HCT116 (cell line): ENCODE data around the gene MINDY4B. TPM values are rescaled to one million over a fixed set of nuclear protein-coding genes. Genes with fewer than 3 reads are reported as not detected.

Source experiments
- ATAC-seq: fragments of 200-7000 bp; cut with Tn5 transposase; 2 replicates; pipeline ENCODE4 v1.9.1; 2020; ENCODE audit warnings: mild to moderate bottlenecking, moderate library complexity
- BruUV-seq: library from RNA; stranded (reverse); fragments of 400-500 nt; replicated peaks from 2 replicates; lab custom pipeline; 2021; lab: Mats Ljungman, UMichigan
- CTCF ChIA-PET: fragments of 300-600 bp; sonication (Branson Sonifier 250); formaldehyde crosslinking; loops from one replicate; lab custom pipeline; 2021; ENCODE audit warnings: antibody characterized with exemption; lab: Charles Lee
- POLR2A ChIA-PET: fragments of 300-600, 350-600 bp; sonication (Branson Sonifier 250); formaldehyde crosslinking; loops from one replicate; lab custom pipeline; 2021; ENCODE audit warnings: antibody characterized with exemption; lab: Charles Lee
- RAD21 ChIA-PET, 2 experiments: fragments of 300-600 bp; sonication (Branson Sonifier 250); formaldehyde crosslinking; loops; one replicate each; lab custom pipeline; 2023; ENCODE audit warnings: low total read pairs in 2 of 2; ENCODE audit not compliant: uncharacterized antibody in 2 of 2, unreplicated experiment in 2 of 2, low non-redundant PET in 1 of 2; lab: Charles Lee
- DNase-seq: peaks from one replicate; pipeline ENCODE4 v3.0.0-alpha.2; 2010; ENCODE audit warnings: low read depth, low spot score
- H2AFZ ChIP-seq: fragments of 200-600 bp; shearing (Covaris generic), sonication (generic); 2 replicates; pipeline ENCODE4 v1.6.1; 2017; ENCODE audit warnings: low read depth, mixed run types, mixed read lengths, antibody characterized with exemption, low read length; ENCODE audit not compliant: poor library complexity, severe bottlenecking
- H3K27ac ChIP-seq: 2 replicates; pipeline ENCODE4 v1.5.1; 2012; ENCODE audit warnings: low read depth, low read length
- H3K27me3 ChIP-seq: fragments of 200-600 bp; sonication (generic); 2 replicates; pipeline ENCODE4 v1.6.1; 2016; ENCODE audit warnings: mixed run types, low read length, mixed read lengths; ENCODE audit not compliant: insufficient read depth
- H3K36me3 ChIP-seq, 2 experiments: fragments of 200-500 bp in 1 of 2; fragments of 200-600 bp in 1 of 2; sonication (Bioruptor generic) in 1 of 2; sonication (generic) in 1 of 2; 2 replicates each; pipeline versions ENCODE4 v1.5.1 to v1.6.1; 2014 to 2016; ENCODE audit warnings: low read length in 2 of 2, inconsistent platforms in 1 of 2, mixed read lengths in 1 of 2, mixed run types in 1 of 2; ENCODE audit not compliant: insufficient read depth in 2 of 2, control insufficient read depth in 1 of 2
- H3K4me1 ChIP-seq, 2 experiments: fragments of 200-600 bp in 1 of 2; sonication (generic) in 1 of 2; 2 replicates each; pipeline versions ENCODE4 v1.5.1 to v1.6.1; 2012 to 2017; ENCODE audit warnings: low read length in 2 of 2, inconsistent platforms in 1 of 2, mild to moderate bottlenecking in 1 of 2, mixed read lengths in 1 of 2, mixed run types in 1 of 2, moderate library complexity in 1 of 2; ENCODE audit not compliant: insufficient read depth in 2 of 2, control insufficient read depth in 1 of 2
- H3K4me2 ChIP-seq: fragments of 200-600 bp; sonication (generic); 2 replicates; pipeline ENCODE4 v1.6.1; 2017; ENCODE audit warnings: mixed run types, low read length, mixed read lengths
- H3K4me3 ChIP-seq, 2 experiments: fragments of 200-600 bp in 1 of 2; sonication (generic) in 1 of 2; replicated peaks in 1 of 2; 2 replicates each; pipeline ENCODE4 v1.5.1; 2011 to 2016; ENCODE audit warnings: low read length in 2 of 2, control low read depth in 1 of 2, low read depth in 1 of 2, mild to moderate bottlenecking in 1 of 2, mixed read lengths in 1 of 2, mixed run types in 1 of 2
- H3K79me2 ChIP-seq: fragments of 200-600 bp; sonication (generic); 2 replicates; pipeline ENCODE4 v1.6.1; 2017; ENCODE audit warnings: mild to moderate bottlenecking, mixed run types, low read length, moderate library complexity, mixed read lengths; ENCODE audit not compliant: insufficient read depth
- H3K9ac ChIP-seq: fragments of 200-600 bp; sonication (generic); 2 replicates; pipeline ENCODE4 v1.6.1; 2016; ENCODE audit warnings: low read length, mixed read lengths
- H3K9me2 ChIP-seq: fragments of 200-600 bp; sonication (generic), shearing (Covaris generic); 2 replicates; pipeline ENCODE4 v1.6.1; 2017; ENCODE audit warnings: mixed run types, mild to moderate bottlenecking, moderate library complexity; ENCODE audit not compliant: insufficient read depth
- H3K9me3 ChIP-seq, 2 experiments: fragments of 200-500 bp in 1 of 2; fragments of 200-600 bp in 1 of 2; sonication (Bioruptor generic) in 1 of 2; sonication (generic) in 1 of 2; 2 replicates each; pipeline ENCODE4 v1.6.1; 2014 to 2017; ENCODE audit warnings: low read length in 2 of 2, mixed read lengths in 2 of 2, inconsistent platforms in 1 of 2, low read depth in 1 of 2, mild to moderate bottlenecking in 1 of 2, mixed run types in 1 of 2, moderate library complexity in 1 of 2; ENCODE audit not compliant: control insufficient read depth in 1 of 2, insufficient read depth in 1 of 2
- H4K20me1 ChIP-seq: fragments of 200-600 bp; sonication (generic), shearing (Covaris generic); 2 replicates; pipeline ENCODE4 v1.6.1; 2017; ENCODE audit warnings: mixed run types, mild to moderate bottlenecking, moderate library complexity; ENCODE audit not compliant: insufficient read depth
- FOSL1 ChIP-seq: IDR thresholded peaks from 2 replicates; pipeline ENCODE4 v1.6.1; 2012; ENCODE audit warnings: low read depth
- MAX ChIP-seq: IDR thresholded peaks from 2 replicates; pipeline ENCODE4 v1.6.1; 2012
- RAD21 ChIP-seq: IDR thresholded peaks from 2 replicates; pipeline ENCODE4 v1.6.1; 2012; ENCODE audit warnings: low read depth, mild to moderate bottlenecking
- REST ChIP-seq: IDR thresholded peaks from 2 replicates; pipeline ENCODE4 v1.6.1; 2012; ENCODE audit warnings: low read depth
- SIN3A ChIP-seq: IDR thresholded peaks from 2 replicates; pipeline ENCODE4 v1.6.1; 2012; ENCODE audit warnings: low read depth
- TCF7L2 ChIP-seq: IDR thresholded peaks from 2 replicates; pipeline ENCODE4 v1.7.0; 2011; ENCODE audit warnings: borderline replicate concordance, inconsistent platforms; ENCODE audit not compliant: insufficient read depth, insufficient read length; ENCODE audit errors: extremely low read depth
- intact Hi-C: fragments of 100-400 bp; cut with micrococcal nuclease; formaldehyde crosslinking; loops from 2 replicates; pipeline ENCODE4 v1.10.0; 2022
- total RNA-seq: library from RNA; stranded (reverse); gene quantifications from one replicate; pipeline ENCODE4 v1.2.1, GENCODE V29; 2021; ENCODE audit not compliant: unreplicated experiment

Gene MINDY4B
- total RNA-seq, 1 experiment from 2014 or later: not detected

- ChIA-PET CTCF (no interaction called here), POLR2A (no interaction called here)
These were observed 7.0 kb downstream of the MINDY4B start for GRCh38 chr3:150898046-150898754.

More at GRCh38 chr3:150898046-150898754, 7.0 kb downstream of the MINDY4B start:
- BruUV-seq: no TSS peak
- RAD21 ChIA-PET: no interaction called here
- Histone ChIP-seq H3K27me3 (0 out of 2 replicates have a peak, but pooled peaks cover 2% of the 10 kb centered on the region), H3K27ac (no peak overlapping the region), H3K36me3 (no peaks in the 10 kb centered on the region), H3K4me2 (no peak overlapping the region), H2AFZ (no peak overlapping the region), H3K9me2 (no peaks in the 10 kb centered on the region), H3K4me3 (no peak overlapping the region), H3K79me2 (no peaks in the 10 kb centered on the region), H3K4me1 (no peaks in the 10 kb centered on the region), H4K20me1 (no peaks in the 10 kb centered on the region), H3K9ac (no peak overlapping the region), H3K9me3 (no peaks in the 10 kb centered on the region)
- DNase-seq (no peak), ATAC-seq (no peak)
- intact Hi-C loops: no loop called here
- no peak for TF ChIP-seq REST
- no peak for TF ChIP-seq SIN3A
- TF ChIP-seq FOSL1: no peak
- TF ChIP-seq RAD21: no peak
- TF ChIP-seq TCF7L2: no peak
- no peak for TF ChIP-seq MAX
